Activated CD8-positive, alpha-beta memory T cell treated with anti-CD3 and anti-CD28 coated beads, Interleukin-2, amount 50 U/mL, for 4 hours (primary cell): ENCODE measurements around the gene CCT3.
A peak's percentile ranks its signal among the peaks of the same experiment; 100 is the strongest.
"Not testable (repeated sequence)": the region's sequence is repeated elsewhere in the genome, so short reads cannot be mapped to it uniquely, and the experiment has no call there.

Experiments used
- DNase-seq: peaks from one replicate; pipeline ENCODE4 v3.0.0-alpha.2; 2020

The CCT3 gene

GRCh38 chr1:156338180-156338976, at the start of gene CCT3, which contains the start of gene TSACC:
Gene CCT3, minus strand, starts transcription at chr1:156338292. Its CDS starts 108 bp downstream, at chr1:156338184.
Gene TSACC, plus strand, starts transcription at chr1:156338526. Its CDS starts 1,232 bp downstream, at chr1:156339758.
- DNase-seq = peak; percentile 99

- DNase-seq = no peak
Measured at GRCh38 chr1:156387870-156388173, 49.7 kb upstream of the CCT3 start.

- DNase-seq = no peak
Measured at GRCh38 chr1:156386949-156387869, 49.1 kb upstream of the CCT3 start.

GRCh38 chr1:156386134-156386901, 48.2 kb upstream of the CCT3 start:
- no peak for DNase-seq

GRCh38 chr1:156385534-156386031, 47.5 kb upstream of the CCT3 start:
- DNase-seq = peak; percentile 70

- DNase-seq = no peak
Measured at GRCh38 chr1:156384658-156385057, 46.6 kb upstream of the CCT3 start.

GRCh38 chr1:156384007-156384406, 45.9 kb upstream of the CCT3 start:
- no peak for DNase-seq

- peak; percentile 61 for DNase-seq
Measured at GRCh38 chr1:156383023-156383422, 44.9 kb upstream of the CCT3 start.

- no peak for DNase-seq
Measured at GRCh38 chr1:156382561-156382960, 44.5 kb upstream of the CCT3 start.

GRCh38 chr1:156379420-156380165, 41.5 kb upstream of the CCT3 start:
- DNase-seq = no peak

GRCh38 chr1:156378557-156378956, 40.5 kb upstream of the CCT3 start:
- DNase-seq = no peak

GRCh38 chr1:156376958-156377919, 39.1 kb upstream of the CCT3 start:
- DNase-seq = no peak

GRCh38 chr1:156376146-156376545, 38.1 kb upstream of the CCT3 start:
- no peak for DNase-seq

GRCh38 chr1:156373546-156373945, 35.5 kb upstream of the CCT3 start:
- DNase-seq = no peak

- no peak for DNase-seq
Measured at GRCh38 chr1:156372876-156373275, 34.8 kb upstream of the CCT3 start.

GRCh38 chr1:156372265-156372586, 34.1 kb upstream of the CCT3 start:
- DNase-seq = no peak

- DNase-seq = no peak
Measured at GRCh38 chr1:156371553-156372264, 33.6 kb upstream of the CCT3 start.

- not testable (repeated sequence) for DNase-seq
Measured at GRCh38 chr1:156369685-156370286, 31.7 kb upstream of the CCT3 start.

GRCh38 chr1:156368889-156369684, 31.0 kb upstream of the CCT3 start, which contains the start of gene RHBG:
Gene RHBG, plus strand, starts transcription at chr1:156369211. Its CDS starts 39 bp downstream, at chr1:156369250.
- DNase-seq = peak; percentile 32
